Spinal cord (tissue), 10 donors: ENCODE results near the gene PTPRG. TPM values are rescaled to one million over a fixed set of nuclear protein-coding genes. Genes with fewer than 3 reads are reported as not detected.

Experiments
- DNase-seq, 6 donors: peaks; one replicate each; pipeline versions ENCODE4 v3.0.0 to v3.0.0-alpha.2; 2013 to 2015; ENCODE audit warnings: low spot score in 6 of 6, low read depth in 4 of 6
- H3K27ac ChIP-seq: one replicate; pipeline ENCODE4 v1.5.1; 2013; ENCODE audit warnings: low read depth, low read length, control low read depth
- H3K27me3 ChIP-seq: one replicate; pipeline ENCODE4 v1.6.1; 2013; ENCODE audit warnings: low read length; ENCODE audit not compliant: control insufficient read depth, insufficient read depth
- H3K36me3 ChIP-seq: one replicate; pipeline ENCODE4 v1.6.1; 2013; ENCODE audit warnings: low read length; ENCODE audit not compliant: control insufficient read depth, insufficient read depth
- H3K4me1 ChIP-seq: one replicate; pipeline ENCODE4 v1.6.1; 2013; ENCODE audit warnings: low read length; ENCODE audit not compliant: control insufficient read depth, insufficient read depth
- H3K4me3 ChIP-seq: one replicate; pipeline ENCODE4 v1.5.1; 2013; ENCODE audit warnings: low read depth, low read length, control low read depth
- H3K9me3 ChIP-seq: one replicate; pipeline ENCODE4 v1.6.1; 2013; ENCODE audit warnings: low read length; ENCODE audit not compliant: control insufficient read depth, insufficient read depth
- WGBS: methylation state at CpG from one replicate; pipeline ENCODE4 v1.1.5; 2013; ENCODE audit warnings: missing lambda C conversion rate; ENCODE audit not compliant: insufficient coverage; 5-methylcytosine and 5-hydroxymethylcytosine counted together
- polyA plus RNA-seq, 2 donors: library from polyadenylated mRNA; unstranded; fragments of 120-200 nt; gene quantifications; one replicate each; pipeline ENCODE4 v1.2.1, GENCODE V29; 2013; ENCODE audit not compliant: insufficient read length in 2 of 2
- total RNA-seq, 2 donors: library from RNA; depleted of rRNA in 1 of 2; stranded (reverse); fragments of 120-200 nt in 1 of 2; fragments of >200 nt in 1 of 2; gene quantifications; one replicate each; pipeline versions ENCODE4 v1.2.3 to v1.2.4, GENCODE V29; 2013 to 2014
- donor health status: healthy.

The PTPRG gene
- total and polyA plus RNA-seq, 4 donors, result 29.2 to 106 (median 60.2) TPM

DNA sequence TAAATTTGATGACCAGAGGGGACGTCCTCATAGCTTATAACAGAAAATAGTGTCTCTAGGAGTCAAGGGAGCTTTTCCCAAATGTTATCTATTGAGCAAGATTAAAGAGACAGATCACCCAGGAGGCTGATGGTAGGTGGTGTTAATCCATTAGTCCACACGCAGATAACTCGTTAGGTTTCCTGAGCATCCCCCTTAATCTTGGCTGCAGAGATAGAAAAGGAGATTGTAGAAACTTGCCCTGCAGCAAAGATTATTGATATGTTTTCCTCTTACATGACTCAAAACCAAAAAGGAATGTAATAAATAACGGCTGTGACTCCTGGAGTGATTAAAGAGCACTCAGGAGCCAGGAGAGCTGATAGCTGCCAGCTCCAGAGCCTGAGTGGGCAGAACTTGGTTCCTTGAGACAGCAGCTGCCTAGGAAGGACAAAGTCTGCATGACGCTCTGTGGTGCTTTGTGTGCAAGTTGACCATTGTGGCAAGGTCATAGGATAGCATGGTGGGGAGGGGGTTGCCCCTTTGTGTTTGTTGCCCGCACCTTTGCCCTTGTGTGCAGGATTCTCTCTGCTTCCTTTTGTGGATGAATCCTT, 234.8 kb downstream of the PTPRG start:
- peaks cover 4% of the 10 kb centered on the region for H3K4me1 ChIP-seq
- 75% methylated on average over 3 of the region's 6 CpGs for WGBS

DNA sequence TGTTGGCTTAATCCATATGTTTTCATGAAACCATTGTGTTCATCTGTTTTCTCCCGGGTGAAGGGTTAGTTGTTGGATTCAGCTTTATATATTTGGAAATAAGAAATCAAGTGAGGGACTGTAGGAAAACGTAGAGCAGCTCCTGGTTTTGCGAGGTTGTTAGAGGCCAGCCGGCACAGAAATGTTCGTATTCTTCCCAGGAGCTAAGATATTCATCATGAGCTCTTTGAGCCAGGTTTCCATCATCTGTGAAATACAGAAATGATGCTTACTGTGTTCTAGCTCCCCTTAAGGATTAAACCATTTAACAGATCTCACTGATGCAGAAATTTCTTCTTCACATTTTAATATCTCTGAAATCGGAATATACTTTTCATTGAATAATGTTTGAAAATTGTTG, 235.5 kb downstream of the PTPRG start:
- Histone ChIP-seq H3K27ac (no peak overlapping the region), H3K27me3 (no peaks in the 10 kb centered on the region), H3K9me3 (no peaks in the 10 kb centered on the region), H3K4me3 (no peak overlapping the region), H3K36me3 (no peaks in the 10 kb centered on the region), H3K4me1 (peaks cover 4% of the 10 kb centered on the region)
- no peak for DNase-seq
- 84% methylated on average over 3 of the region's 6 CpGs for WGBS

More for the DNA sequence above, 234.8 kb downstream of the PTPRG start:
- no peak overlapping the region for H3K4me3 ChIP-seq
- H3K36me3 ChIP-seq, result no peaks in the 10 kb centered on the region
- no peaks in the 10 kb centered on the region for H3K9me3 ChIP-seq
- no peaks in the 10 kb centered on the region for H3K27me3 ChIP-seq
- no peak for DNase-seq
- no peak overlapping the region for H3K27ac ChIP-seq

DNA sequence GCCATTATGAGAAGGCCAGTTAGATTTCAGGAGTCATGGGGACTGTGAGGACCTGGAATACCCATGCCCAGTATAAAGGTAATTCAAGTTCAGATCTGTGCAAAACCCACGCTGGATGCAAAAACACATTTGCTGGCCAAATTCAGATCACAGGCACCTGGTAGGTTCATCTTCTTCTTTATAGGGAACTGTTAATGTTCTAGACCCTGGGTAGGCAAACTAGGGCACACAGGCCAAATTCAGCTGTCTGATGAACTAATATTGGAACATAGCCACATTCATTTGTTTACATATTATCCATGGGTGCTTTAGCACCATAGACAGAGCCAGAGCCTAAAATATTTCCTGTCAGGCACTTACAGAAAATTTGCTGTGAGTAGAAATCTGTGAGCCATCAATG, 241.4 kb downstream of the PTPRG start:
- no peak overlapping the region for H3K4me3 ChIP-seq
- 50% methylated on average over 1 of the region's 1 CpG for WGBS
- no peaks in the 10 kb centered on the region for H3K9me3 ChIP-seq
- H3K27me3 ChIP-seq, result no peaks in the 10 kb centered on the region
- H3K27ac ChIP-seq, result no peak overlapping the region
- peaks cover 7% of the 10 kb centered on the region for H3K4me1 ChIP-seq
- H3K36me3 ChIP-seq, result no peaks in the 10 kb centered on the region
- DNase-seq, result no peak

DNA sequence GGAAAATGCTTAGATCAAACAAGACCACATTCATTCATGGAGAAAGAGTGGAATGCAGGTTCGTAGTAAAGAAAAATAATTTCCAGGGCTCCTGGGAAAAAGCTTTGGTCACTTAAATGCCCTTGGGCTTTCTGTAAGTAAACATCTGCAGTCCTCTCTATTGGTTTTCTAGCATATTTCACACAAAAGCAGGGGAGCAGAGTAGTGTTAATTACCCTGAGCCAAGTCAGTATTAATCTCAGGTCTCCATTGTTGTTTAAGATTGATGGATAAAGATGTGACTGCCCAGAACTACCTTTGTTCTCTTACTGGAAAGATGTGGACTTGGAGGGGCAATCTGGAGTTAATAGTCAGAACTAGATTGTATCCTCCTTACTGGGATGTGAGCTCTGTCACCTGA, 242.6 kb downstream of the PTPRG start:
- no peak for DNase-seq
- no peaks in the 10 kb centered on the region for H3K9me3 ChIP-seq
- H3K27me3 ChIP-seq, result no peaks in the 10 kb centered on the region
- WGBS, result no CpG with 5 or more reads among the region's 1 CpG
- no peak overlapping the region for H3K4me3 ChIP-seq
- no peak overlapping the region for H3K27ac ChIP-seq
- no peaks in the 10 kb centered on the region for H3K36me3 ChIP-seq
- peaks cover 7% of the 10 kb centered on the region for H3K4me1 ChIP-seq

DNA sequence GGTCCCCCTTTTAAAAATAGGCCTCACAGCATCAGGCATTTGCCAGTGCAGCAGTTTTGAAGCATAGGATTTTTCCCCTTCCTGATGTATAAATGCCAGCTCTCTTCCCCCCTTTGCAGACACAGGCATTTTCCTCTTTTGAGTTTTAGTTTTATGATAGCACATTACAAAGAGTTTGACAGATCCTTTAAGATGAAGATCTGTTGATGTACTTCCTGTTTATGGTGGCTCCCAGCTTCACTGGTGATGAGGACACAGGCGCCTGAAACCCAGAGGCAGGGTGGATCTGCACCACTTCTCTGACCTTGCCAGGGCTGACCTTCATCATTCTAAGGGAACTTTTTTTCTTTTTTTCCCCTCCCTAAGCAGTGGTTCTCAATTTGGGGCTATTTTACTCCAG, 243.4 kb downstream of the PTPRG start:
- 75% methylated on average over 1 of the region's 1 CpG for WGBS
- no peak overlapping the region for H3K27ac ChIP-seq
- no peaks in the 10 kb centered on the region for H3K9me3 ChIP-seq
- H3K4me3 ChIP-seq, result no peak overlapping the region
- DNase-seq, result no peak
- no peaks in the 10 kb centered on the region for H3K27me3 ChIP-seq
- H3K4me1 ChIP-seq, result peaks cover 10% of the 10 kb centered on the region
- H3K36me3 ChIP-seq, result no peaks in the 10 kb centered on the region

DNA sequence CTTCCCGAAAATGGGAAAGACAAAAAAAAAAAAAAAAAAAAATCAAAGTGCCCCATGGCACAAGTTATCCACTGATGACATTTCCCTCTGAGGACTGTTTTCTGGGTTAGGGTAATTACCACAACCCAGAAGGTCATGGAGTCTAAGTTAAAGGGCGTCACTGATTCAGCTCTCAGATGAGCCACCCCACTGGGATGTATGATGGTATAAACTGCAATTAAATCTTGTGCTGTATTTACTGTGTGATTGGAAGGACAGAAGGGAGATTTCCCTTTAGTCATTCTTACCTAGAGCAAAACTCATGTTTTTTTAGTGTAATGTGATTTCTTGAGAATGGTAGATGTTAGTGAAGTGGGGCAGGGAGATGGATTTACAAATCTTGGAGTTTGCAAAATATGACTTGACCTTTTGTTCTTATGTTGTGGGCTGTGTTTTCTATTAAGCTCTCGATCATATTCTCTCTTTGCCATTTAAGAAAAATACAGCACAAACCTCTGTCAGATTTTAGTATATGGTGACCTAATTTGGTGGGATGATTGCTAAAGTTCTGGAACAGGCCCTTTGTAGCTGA, 244.2 kb downstream of the PTPRG start:
- Histone ChIP-seq H3K27ac (no peak overlapping the region), H3K27me3 (no peaks in the 10 kb centered on the region), H3K4me1 (peaks cover 12% of the 10 kb centered on the region), H3K4me3 (no peak overlapping the region), H3K36me3 (no peaks in the 10 kb centered on the region), H3K9me3 (no peaks in the 10 kb centered on the region)
- WGBS, result 50% methylated on average over 1 of the region's 3 CpGs
- no peak for DNase-seq

DNA sequence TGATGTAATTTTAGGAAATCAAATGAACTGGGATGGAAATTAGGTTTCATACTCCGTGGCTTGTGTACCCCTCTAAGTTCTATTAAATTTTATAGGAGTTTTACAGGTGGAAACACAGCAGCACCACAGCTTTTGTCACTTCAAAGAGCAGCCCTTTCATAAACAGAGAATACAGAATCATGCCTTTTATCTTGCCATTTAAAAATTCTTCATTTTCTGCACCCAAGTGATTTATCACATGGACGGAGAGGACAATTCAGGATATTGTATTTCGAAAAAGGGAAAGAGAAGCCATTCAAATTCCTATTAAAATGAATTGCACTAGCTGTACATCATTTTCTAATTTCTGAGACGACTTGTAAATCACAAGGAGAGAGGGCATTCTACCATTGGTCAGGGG, 245.4 kb downstream of the PTPRG start:
- H3K27ac ChIP-seq, result no peak overlapping the region
- H3K4me1 ChIP-seq, result peaks cover 13% of the 10 kb centered on the region

DNA sequence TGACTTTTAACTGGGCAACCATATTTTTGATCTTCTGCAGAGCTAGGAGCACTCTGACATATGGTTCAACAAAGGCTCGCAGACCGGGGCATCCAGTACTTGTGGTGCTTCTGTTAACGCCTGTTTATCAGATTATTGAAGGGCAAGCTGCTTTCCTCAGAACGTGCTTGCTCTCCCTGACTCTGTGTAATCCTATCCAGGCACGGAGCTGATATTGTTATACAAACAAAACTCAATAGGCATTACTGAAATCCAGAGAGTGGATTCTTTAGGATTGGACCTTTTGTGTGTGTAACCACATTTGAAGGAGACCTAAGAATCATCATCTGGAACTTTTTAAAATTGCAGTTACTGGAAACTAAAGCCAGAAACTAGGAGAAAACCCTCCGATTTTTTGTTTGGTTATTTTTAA, 246.5 kb downstream of the PTPRG start:
- H3K9me3 ChIP-seq, result no peaks in the 10 kb centered on the region
- no peaks in the 10 kb centered on the region for H3K36me3 ChIP-seq
- no peak for DNase-seq
- no peak overlapping the region for H3K4me3 ChIP-seq
- 47% methylated on average over 3 of the region's 6 CpGs for WGBS
- peak overlapping the region; percentile 20 for H3K27ac ChIP-seq
- H3K4me1 ChIP-seq, result peaks cover 13% of the 10 kb centered on the region
- H3K27me3 ChIP-seq, result no peaks in the 10 kb centered on the region

More for the DNA sequence above, 245.4 kb downstream of the PTPRG start:
- no peak for DNase-seq
- Histone ChIP-seq H3K4me3 (no peak overlapping the region), H3K9me3 (no peaks in the 10 kb centered on the region), H3K36me3 (no peaks in the 10 kb centered on the region), H3K27me3 (no peaks in the 10 kb centered on the region)
- WGBS, result no CpG with 5 or more reads among the region's 4 CpGs

DNA sequence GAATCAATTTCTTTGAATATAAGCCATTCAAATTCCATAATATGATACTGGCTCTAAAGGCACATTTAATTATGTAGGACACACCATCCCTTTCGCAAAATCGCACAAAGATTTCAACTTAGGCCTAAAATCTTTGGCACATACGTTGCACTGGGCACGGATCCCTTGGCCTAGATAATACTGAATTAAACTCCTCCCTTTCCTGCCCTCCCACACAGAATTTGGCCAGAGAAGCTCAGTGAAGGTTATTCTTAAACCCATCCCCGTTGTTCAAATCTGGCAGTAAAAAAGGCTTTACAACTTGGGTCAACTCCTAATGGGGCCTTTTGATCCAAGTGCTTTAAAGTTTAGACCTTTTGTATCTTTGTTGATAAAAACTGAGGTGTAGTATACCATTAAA, 247.2 kb downstream of the PTPRG start:
- peak overlapping the region; percentile 20 for H3K27ac ChIP-seq
- DNase-seq, result peak in 1 of 6 donors; percentile 75
- no peaks in the 10 kb centered on the region for H3K36me3 ChIP-seq
- H3K27me3 ChIP-seq, result no peaks in the 10 kb centered on the region
- 30% methylated on average over 5 of the region's 5 CpGs for WGBS
- H3K4me1 ChIP-seq, result peaks cover 13% of the 10 kb centered on the region
- no peaks in the 10 kb centered on the region for H3K9me3 ChIP-seq
- H3K4me3 ChIP-seq, result no peak overlapping the region

DNA sequence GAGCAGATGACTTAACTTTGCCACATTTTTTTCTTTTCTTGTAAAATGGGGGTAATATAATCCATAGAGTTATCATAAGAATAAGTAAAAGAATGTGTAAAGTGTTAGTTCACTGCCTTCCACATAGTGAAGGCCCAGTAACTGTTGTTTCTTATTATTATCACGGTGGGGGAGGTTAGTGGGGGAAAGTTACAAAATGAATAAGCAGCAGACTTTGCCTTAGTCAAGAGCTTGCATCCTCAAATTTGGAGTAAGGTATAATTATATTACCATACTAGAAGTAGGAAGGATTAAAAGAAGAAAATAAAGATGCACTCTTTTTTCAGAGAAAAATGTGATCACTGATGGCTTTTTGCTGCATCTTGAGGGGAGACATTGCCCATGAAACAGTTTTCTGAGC, 247.6 kb downstream of the PTPRG start:
- Histone ChIP-seq H3K36me3 (no peaks in the 10 kb centered on the region), H3K9me3 (no peaks in the 10 kb centered on the region), H3K27ac (no peak overlapping the region), H3K4me1 (peaks cover 13% of the 10 kb centered on the region), H3K4me3 (no peak overlapping the region), H3K27me3 (no peaks in the 10 kb centered on the region)
- DNase-seq, result no peak
- no CpG with 5 or more reads among the region's 1 CpG for WGBS
